HG03066 (cell line): ENCODE results near the gene DYNLRB1.

Experiments used
- ATAC-seq: cut with Tn5 transposase; IDR thresholded peaks from one replicate; pipeline ENCODE4 v1.9.1; 2021; ENCODE audit warnings: low read depth; ENCODE audit not compliant: unreplicated experiment

Gene DYNLRB1

GRCh38 chr20:34575271-34575670 is 59.0 kb downstream of the DYNLRB1 start:
- ATAC-seq, result no peak

- no peak for ATAC-seq
Measured at GRCh38 chr20:34575756-34576155, 59.5 kb downstream of the DYNLRB1 start.

- no peak for ATAC-seq
Measured at GRCh38 chr20:34577061-34577460, 60.8 kb downstream of the DYNLRB1 start.

GRCh38 chr20:34578025-34578424 is 61.8 kb downstream of the DYNLRB1 start:
- ATAC-seq, result no peak

GRCh38 chr20:34578521-34578920 is 62.3 kb downstream of the DYNLRB1 start:
- no peak for ATAC-seq

GRCh38 chr20:34579191-34579978 is 63.2 kb downstream of the DYNLRB1 start:
- no peak for ATAC-seq

GRCh38 chr20:34579979-34580940 is 64.0 kb downstream of the DYNLRB1 start:
- ATAC-seq, result no peak

- no peak for ATAC-seq
Measured at GRCh38 chr20:34581341-34582184, 65.3 kb downstream of the DYNLRB1 start.

GRCh38 chr20:34582221-34582620 is 66.0 kb downstream of the DYNLRB1 start:
- ATAC-seq, result no peak

- no peak for ATAC-seq
Measured at GRCh38 chr20:34582911-34583310, 66.7 kb downstream of the DYNLRB1 start.

GRCh38 chr20:34583544-34583943 is 67.3 kb downstream of the DYNLRB1 start:
- no peak for ATAC-seq

- no peak for ATAC-seq
Measured at GRCh38 chr20:34585019-34585418, 68.8 kb downstream of the DYNLRB1 start.

GRCh38 chr20:34586488-34587163 is 70.4 kb downstream of the DYNLRB1 start:
- ATAC-seq, result no peak
